Nephron (organoid): ENCODE measurements around the gene RFC2.

Source experiments
- H3K27ac Mint-ChIP-seq, 3 experiments: 2 replicates each; pipeline ENCODE4 v1.8.0; 2020; ENCODE audit warnings: mixed read lengths in 3 of 3, mild to moderate bottlenecking in 2 of 3, moderate library complexity in 1 of 3
- H3K27me3 Mint-ChIP-seq: 2 replicates; pipeline ENCODE4 v1.8.0; 2021; ENCODE audit warnings: low read depth, mild to moderate bottlenecking, moderate library complexity, mixed read lengths
- H3K36me3 Mint-ChIP-seq: 2 replicates; pipeline ENCODE4 v1.8.0; 2020; ENCODE audit warnings: low read depth, mixed read lengths
- H3K4me1 Mint-ChIP-seq: 2 replicates; pipeline ENCODE4 v1.8.0; 2020; ENCODE audit warnings: mixed read lengths
- H3K4me3 Mint-ChIP-seq, 3 experiments: 2 replicates each; pipeline ENCODE4 v1.8.0; 2020; ENCODE audit warnings: mild to moderate bottlenecking in 3 of 3, mixed read lengths in 3 of 3, moderate library complexity in 2 of 3
- H3K9me3 Mint-ChIP-seq: 2 replicates; pipeline ENCODE4 v1.8.0; 2020; ENCODE audit warnings: mixed read lengths
- TF ChIP-seq, protein P1 (sequence below), 3 experiments: fragments of 200-600 bp; sonication (generic); IDR thresholded peaks; one replicate each; pipeline ENCODE4 v1.5.0; 2021; ENCODE audit warnings: antibody characterized with exemption in 3 of 3; ENCODE audit not compliant: unreplicated experiment in 3 of 3

The RFC2 gene

DNA sequence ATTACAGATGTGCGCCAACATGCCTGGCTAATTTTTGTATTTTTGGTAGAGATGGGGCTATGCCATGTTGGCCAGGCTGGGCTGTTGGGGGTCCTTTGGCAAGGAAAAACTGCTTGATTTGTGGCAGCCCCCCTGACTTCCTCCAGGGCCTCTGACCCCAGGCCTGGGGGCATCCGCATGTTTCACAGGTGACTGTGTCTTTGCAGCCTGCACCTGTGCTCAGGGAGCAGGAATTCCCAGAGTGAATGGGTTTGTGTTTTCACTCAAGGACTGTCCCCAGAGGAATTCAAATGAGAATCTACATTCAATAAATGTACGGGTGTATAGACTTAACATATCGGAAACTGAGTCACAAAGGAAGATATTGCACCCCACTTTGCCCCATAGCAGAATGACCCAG, 23.4 kb upstream of the RFC2 start:
- Mint-ChIP-seq H3K36me3 (no peaks in the 10 kb centered on the region), H3K4me1 (peaks cover 12% of the 10 kb centered on the region), H3K4me3 (no peak overlapping the region), H3K27ac (no peak overlapping the region), H3K27me3 (peaks cover 5% of the 10 kb centered on the region), H3K9me3 (no peaks in the 10 kb centered on the region)
- TF ChIP-seq, protein P1, sequence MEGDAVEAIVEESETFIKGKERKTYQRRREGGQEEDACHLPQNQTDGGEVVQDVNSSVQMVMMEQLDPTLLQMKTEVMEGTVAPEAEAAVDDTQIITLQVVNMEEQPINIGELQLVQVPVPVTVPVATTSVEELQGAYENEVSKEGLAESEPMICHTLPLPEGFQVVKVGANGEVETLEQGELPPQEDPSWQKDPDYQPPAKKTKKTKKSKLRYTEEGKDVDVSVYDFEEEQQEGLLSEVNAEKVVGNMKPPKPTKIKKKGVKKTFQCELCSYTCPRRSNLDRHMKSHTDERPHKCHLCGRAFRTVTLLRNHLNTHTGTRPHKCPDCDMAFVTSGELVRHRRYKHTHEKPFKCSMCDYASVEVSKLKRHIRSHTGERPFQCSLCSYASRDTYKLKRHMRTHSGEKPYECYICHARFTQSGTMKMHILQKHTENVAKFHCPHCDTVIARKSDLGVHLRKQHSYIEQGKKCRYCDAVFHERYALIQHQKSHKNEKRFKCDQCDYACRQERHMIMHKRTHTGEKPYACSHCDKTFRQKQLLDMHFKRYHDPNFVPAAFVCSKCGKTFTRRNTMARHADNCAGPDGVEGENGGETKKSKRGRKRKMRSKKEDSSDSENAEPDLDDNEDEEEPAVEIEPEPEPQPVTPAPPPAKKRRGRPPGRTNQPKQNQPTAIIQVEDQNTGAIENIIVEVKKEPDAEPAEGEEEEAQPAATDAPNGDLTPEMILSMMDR (IDR thresholded peaks at IDR 0.05; ENCODE audit: unreplicated experiment in 3 of 3): no peak

DNA sequence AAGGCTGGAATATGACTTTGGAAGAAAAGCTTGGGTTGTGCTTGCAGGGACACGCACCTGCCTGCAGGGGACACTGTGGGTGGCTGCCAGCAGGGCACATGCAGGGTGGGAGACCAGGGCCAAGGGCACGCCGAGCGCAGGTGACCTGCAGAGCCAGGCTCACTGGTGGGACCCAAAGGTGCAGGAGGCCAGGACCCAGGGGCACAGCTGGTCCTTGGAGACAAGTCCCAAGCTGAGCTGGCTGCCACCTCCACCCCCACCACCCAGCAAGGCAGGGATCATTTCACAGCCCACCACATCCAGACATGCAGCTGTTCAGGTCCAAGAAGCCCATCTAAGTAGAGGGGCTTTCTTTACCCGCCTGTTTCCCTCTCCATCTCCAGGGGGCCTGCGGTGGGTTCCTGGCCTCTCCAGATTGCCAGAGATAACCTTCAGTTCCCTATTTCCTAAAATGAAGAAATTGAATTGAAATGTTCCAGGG, 21.2 kb upstream of the RFC2 start:
- Mint-ChIP-seq H3K36me3 (no peaks in the 10 kb centered on the region), H3K4me1 (peaks cover 23% of the 10 kb centered on the region), H3K27me3 (peaks cover 4% of the 10 kb centered on the region), H3K4me3 (no peak overlapping the region), H3K27ac (peak overlapping the region; percentile 19 to 58 (median 51)), H3K9me3 (no peaks in the 10 kb centered on the region)
- TF ChIP-seq, protein P1 (IDR thresholded peaks at IDR 0.05; ENCODE audit: unreplicated experiment in 3 of 3): peak; percentile 23 to 49 (median 31)

DNA sequence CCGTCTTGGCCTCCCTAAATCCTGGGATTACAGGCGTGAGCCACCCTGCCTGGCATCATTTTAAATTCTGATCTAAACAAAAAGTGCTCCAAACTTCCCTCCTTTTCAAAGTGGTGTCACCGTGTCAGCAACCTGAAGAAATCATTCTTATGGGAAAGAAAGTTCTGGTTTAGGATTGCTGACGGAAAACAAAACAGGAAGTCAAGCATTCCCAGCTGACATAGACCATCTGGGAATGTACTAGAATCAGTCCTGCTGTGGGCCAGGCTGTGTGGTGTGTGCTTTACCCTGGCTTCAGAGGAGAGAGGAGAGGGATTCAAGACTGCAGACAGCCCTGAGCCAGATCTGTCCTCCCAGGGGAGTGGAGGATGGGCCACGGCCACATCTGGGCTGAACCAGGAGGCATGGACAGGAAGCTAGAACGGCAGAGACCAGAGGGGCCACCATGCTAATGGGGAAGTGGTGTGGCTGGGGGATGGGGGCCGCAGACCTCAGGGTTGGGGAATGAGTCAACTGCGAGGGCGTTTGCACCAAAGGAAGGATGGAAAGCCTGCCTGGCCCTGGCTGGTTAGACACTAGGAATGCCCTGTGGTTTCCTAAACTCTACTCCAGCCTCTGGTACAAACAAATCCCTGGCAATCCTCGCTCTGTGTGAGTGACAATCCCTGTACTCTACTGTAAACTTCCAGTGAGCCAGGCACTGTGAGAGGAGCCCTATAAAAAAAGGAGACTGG, 18.3 kb upstream of the RFC2 start:
- H3K9me3 Mint-ChIP-seq: no peaks in the 10 kb centered on the region
- H3K4me3 Mint-ChIP-seq: peak overlapping the region; percentile 20 to 44 (median 20)
- TF ChIP-seq, protein P1 (IDR thresholded peaks at IDR 0.05; ENCODE audit: unreplicated experiment in 3 of 3): no peak
- H3K4me1 Mint-ChIP-seq: peaks cover 13% of the 10 kb centered on the region
- no peaks in the 10 kb centered on the region for H3K27me3 Mint-ChIP-seq
- peak overlapping the region; percentile 96 to 98 (median 98) for H3K27ac Mint-ChIP-seq
- no peaks in the 10 kb centered on the region for H3K36me3 Mint-ChIP-seq

DNA sequence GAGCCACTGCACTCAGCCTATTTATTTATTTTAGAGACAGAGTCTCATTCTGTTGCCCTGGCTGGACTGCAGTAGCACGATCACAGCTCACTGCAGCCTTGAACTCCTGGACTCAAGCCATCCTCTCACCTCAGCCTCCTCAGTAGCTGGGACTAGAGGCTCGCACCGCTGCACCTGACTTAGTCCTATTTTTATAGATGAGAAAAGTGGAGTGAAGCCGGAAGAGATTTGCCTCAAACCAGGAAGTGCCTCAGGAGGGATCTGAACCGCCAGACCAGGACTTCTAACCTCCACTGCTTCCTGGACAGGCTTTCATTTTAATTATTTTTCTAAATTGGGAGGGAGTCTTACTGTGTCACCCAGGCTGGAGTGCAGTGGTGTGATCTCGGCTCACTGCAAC, 17.5 kb upstream of the RFC2 start:
- Mint-ChIP-seq H3K36me3 (no peaks in the 10 kb centered on the region), H3K27ac (peak overlapping the region; percentile 92 to 98 (median 96)), H3K9me3 (no peaks in the 10 kb centered on the region), H3K4me3 (peak overlapping the region in 2 of 3 experiments; percentile 37 to 51), H3K27me3 (no peaks in the 10 kb centered on the region), H3K4me1 (peaks cover 13% of the 10 kb centered on the region)
- TF ChIP-seq, protein P1 (IDR thresholded peaks at IDR 0.05; ENCODE audit: unreplicated experiment in 3 of 3): no peak

DNA sequence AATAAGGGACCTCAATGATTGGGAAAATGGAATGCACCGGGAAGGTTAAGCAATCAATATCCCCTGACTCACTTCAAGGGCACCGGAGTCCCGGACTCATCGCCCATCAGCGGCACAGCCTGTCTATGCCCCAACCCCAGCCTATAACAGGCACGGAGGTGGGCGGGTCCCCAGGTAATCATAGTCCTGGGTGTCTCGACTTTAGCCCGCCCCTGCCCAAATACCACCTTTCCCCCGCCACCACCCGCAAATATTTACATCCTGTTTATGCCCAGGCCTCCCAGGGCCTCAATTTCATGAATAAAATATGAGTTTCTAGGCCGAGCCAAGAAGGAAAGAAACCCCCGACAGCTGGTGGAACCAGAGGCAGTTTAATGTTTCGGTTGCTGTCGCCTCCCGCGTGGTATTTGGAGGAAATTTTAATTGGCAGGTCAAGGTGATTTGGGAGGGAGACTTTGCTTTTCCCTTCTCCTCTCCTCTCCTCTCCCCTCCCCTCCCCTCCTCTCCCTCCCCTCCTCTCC, 15.6 kb upstream of the RFC2 start:
- no peaks in the 10 kb centered on the region for H3K9me3 Mint-ChIP-seq
- TF ChIP-seq, protein P1 (IDR thresholded peaks at IDR 0.05; ENCODE audit: unreplicated experiment in 3 of 3): no peak
- H3K27ac Mint-ChIP-seq: peak overlapping the region; percentile 84 to 95 (median 90)
- H3K36me3 Mint-ChIP-seq: no peaks in the 10 kb centered on the region
- peak overlapping the region; percentile 81 to 88 (median 88) for H3K4me3 Mint-ChIP-seq
- peaks cover 13% of the 10 kb centered on the region for H3K4me1 Mint-ChIP-seq
- no peaks in the 10 kb centered on the region for H3K27me3 Mint-ChIP-seq
